OCI-LY3 (cell line): Measurements from ENCODE around the gene AKAP6.

Experiments
- CTCF ChIP-seq: fragments of 200-600, 300-600 bp; sonication (generic); IDR thresholded peaks from 2 replicates; pipeline ENCODE4 v1.5.1; 2014; ENCODE audit warnings: antibody characterized with exemption, low read length, low read depth
- EZH2phosphoT487 ChIP-seq: fragments of 200-600 bp; shearing (Covaris generic); IDR thresholded peaks from 2 replicates; pipeline ENCODE4 v1.6.1; 2018; ENCODE audit warnings: antibody characterized with exemption, mixed run types, low read depth

- no peak for TF ChIP-seq CTCF
- TF ChIP-seq EZH2phosphoT487, result no peak
Measured at GRCh38 chr14:32629236-32629635, 300.1 kb downstream of the AKAP6 start.
